GM23338 (cell line): ENCODE results near the gene NHLH1. TPM values are rescaled to one million over a fixed set of nuclear protein-coding genes. Genes with fewer than 3 reads are reported as not detected.
A peak's percentile ranks its signal among the peaks of the same experiment; 100 is the strongest.

ENCODE experiments used
- ATAC-seq: fragments of 200-7000 bp; cut with Tn5 transposase; 3 replicates; pipeline ENCODE4 v1.9.1; 2020
- DNase-seq: peaks from one replicate; pipeline ENCODE4 v3.0.0-alpha.2; 2015; ENCODE audit warnings: low spot score
- H2AFZ ChIP-seq: fragments of 200-600 bp; sonication (generic); 2 replicates; pipeline ENCODE4 v1.8.0; 2016; ENCODE audit warnings: antibody characterized with exemption, mild to moderate bottlenecking, moderate library complexity
- H3F3A ChIP-seq: fragments of 200-600 bp; sonication (generic); replicated peaks from 2 replicates; pipeline ENCODE4 v1.8.0; 2017; ENCODE audit warnings: antibody characterized with exemption, mixed run types, low read depth
- H3K27ac ChIP-seq: fragments of 200-600 bp; sonication (generic); 2 replicates; pipeline ENCODE4 v1.6.1; 2016; ENCODE audit warnings: low read depth
- H3K27me3 ChIP-seq: fragments of 200-600 bp; sonication (generic); 2 replicates; pipeline ENCODE4 v1.8.0; 2016; ENCODE audit warnings: mild to moderate bottlenecking, mixed run types, moderate library complexity; ENCODE audit not compliant: insufficient read depth
- H3K36me3 ChIP-seq: fragments of 200-600 bp; sonication (generic); 2 replicates; pipeline ENCODE4 v1.8.0; 2016; ENCODE audit warnings: mild to moderate bottlenecking; ENCODE audit not compliant: insufficient read depth
- H3K4me1 ChIP-seq: fragments of 200-600 bp; sonication (generic); 2 replicates; pipeline ENCODE4 v1.8.0; 2016; ENCODE audit warnings: mild to moderate bottlenecking, moderate library complexity; ENCODE audit not compliant: insufficient read depth
- H3K4me2 ChIP-seq: fragments of 200-600 bp; sonication (generic); 2 replicates; pipeline ENCODE4 v1.7.1; 2017; ENCODE audit warnings: mixed run types
- H3K4me3 ChIP-seq: fragments of 200-600 bp; sonication (generic); 2 replicates; pipeline ENCODE4 v1.6.1; 2016; ENCODE audit warnings: mixed run types
- H3K79me2 ChIP-seq: fragments of 200-600 bp; sonication (generic); replicated peaks from 2 replicates; pipeline ENCODE4 v1.8.0; 2017; ENCODE audit warnings: mild to moderate bottlenecking; ENCODE audit not compliant: insufficient read depth
- H3K9me2 ChIP-seq: fragments of 200-600 bp; sonication (generic); 2 replicates; pipeline ENCODE4 v1.8.0; 2017; ENCODE audit not compliant: insufficient read depth
- H4K20me1 ChIP-seq: fragments of 200-600 bp; sonication (generic); replicated peaks from 2 replicates; pipeline ENCODE4 v1.8.0; 2017; ENCODE audit warnings: mild to moderate bottlenecking; ENCODE audit not compliant: insufficient read depth
- H3K27ac Mint-ChIP-seq: 2 replicates; pipeline ENCODE4 v1.8.0; 2020; ENCODE audit warnings: inconsistent platforms, mild to moderate bottlenecking, moderate library complexity, mixed read lengths
- H3K27me3 Mint-ChIP-seq: 3 replicates; pipeline ENCODE4 v1.8.0; 2022; ENCODE audit warnings: low read depth, mild to moderate bottlenecking, moderate library complexity, mixed read lengths, inconsistent platforms; ENCODE audit not compliant: insufficient read depth, poor library complexity
- H3K36me3 Mint-ChIP-seq: 3 replicates; pipeline ENCODE4 v1.8.0; 2021; ENCODE audit warnings: low read depth, mild to moderate bottlenecking, inconsistent platforms, moderate library complexity, mixed read lengths
- H3K4me1 Mint-ChIP-seq: 3 replicates; pipeline ENCODE4 v1.8.0; 2020; ENCODE audit warnings: mild to moderate bottlenecking, inconsistent platforms, mixed read lengths
- H3K4me3 Mint-ChIP-seq: 3 replicates; pipeline ENCODE4 v1.8.0; 2021; ENCODE audit warnings: moderate library complexity, mild to moderate bottlenecking, inconsistent platforms, mixed read lengths
- H3K9me3 Mint-ChIP-seq: 3 replicates; pipeline ENCODE4 v1.8.0; 2020; ENCODE audit warnings: moderate library complexity, mild to moderate bottlenecking, inconsistent platforms, mixed read lengths
- CREB1 ChIP-seq: fragments of 250-450 bp; sonication (Bioruptor Pico); IDR thresholded peaks from 2 replicates; pipeline ENCODE4 v1.5.0; 2020; ENCODE audit warnings: low read depth, mild to moderate bottlenecking, moderate library complexity
- EZH2 ChIP-seq: fragments of 200-600 bp; sonication (generic); IDR thresholded peaks from one replicate; pipeline ENCODE4 v1.8.0; 2017; ENCODE audit warnings: antibody characterized with exemption, mild to moderate bottlenecking, low read depth; ENCODE audit not compliant: unreplicated experiment
- EZH2phosphoT487 ChIP-seq: fragments of 200-600 bp; sonication (generic); IDR thresholded peaks from one replicate; pipeline ENCODE4 v1.8.1; 2018; ENCODE audit warnings: antibody characterized with exemption; ENCODE audit not compliant: unreplicated experiment
- JUNB ChIP-seq: IDR thresholded peaks from one replicate; pipeline ENCODE4 v1.6.1; 2016; ENCODE audit warnings: antibody characterized with exemption; ENCODE audit not compliant: unreplicated experiment
- NANOG ChIP-seq: IDR thresholded peaks from 2 replicates; pipeline ENCODE4 v1.6.1; 2016; ENCODE audit warnings: antibody characterized with exemption, borderline replicate concordance
- POLR2AphosphoS5 ChIP-seq: IDR thresholded peaks from 2 replicates; pipeline ENCODE4 v1.6.1; 2016; ENCODE audit warnings: antibody characterized with exemption, low read depth
- STAT1 ChIP-seq: IDR thresholded peaks from one replicate; pipeline ENCODE4 v1.6.1; 2016; ENCODE audit warnings: antibody characterized with exemption; ENCODE audit not compliant: unreplicated experiment
- ZNF114 ChIP-seq: fragments of 250-450 bp; sonication (Bioruptor Pico); IDR thresholded peaks from 2 replicates; pipeline ENCODE4 v1.5.0; 2020; ENCODE audit warnings: mild to moderate bottlenecking, moderate library complexity
- ZNF331 ChIP-seq: fragments of 250-450 bp; sonication (Bioruptor Pico); IDR thresholded peaks from 2 replicates; pipeline ENCODE4 v1.5.0; 2020; ENCODE audit warnings: low read depth, mild to moderate bottlenecking, moderate library complexity
- polyA plus RNA-seq: library from polyadenylated mRNA; unstranded; fragments of >200 nt; fragmentation: Nextera tagmentation; extraction: Ambion mirVana; gene quantifications from 2 replicates; pipeline ENCODE4 v1.2.1, GENCODE V29; 2016
- total RNA-seq: library from RNA; depleted of rRNA; stranded (reverse); fragments of >200 nt; shearing (Covaris generic); gene quantifications from 2 replicates; pipeline ENCODE4 v1.2.3, GENCODE V29; 2014
- TF ChIP-seq, protein P1 (sequence below): IDR thresholded peaks from one replicate; pipeline ENCODE4 v1.6.1; 2018; ENCODE audit warnings: antibody characterized with exemption; ENCODE audit not compliant: unreplicated experiment
- TF ChIP-seq, protein P2 (sequence below): IDR thresholded peaks from 2 replicates; pipeline ENCODE4 v1.6.1; 2016; ENCODE audit warnings: antibody characterized with exemption

Gene NHLH1
- total and polyA plus RNA-seq, 2 experiments from 2014 or later = 0.69 to 0.89 TPM

DNA sequence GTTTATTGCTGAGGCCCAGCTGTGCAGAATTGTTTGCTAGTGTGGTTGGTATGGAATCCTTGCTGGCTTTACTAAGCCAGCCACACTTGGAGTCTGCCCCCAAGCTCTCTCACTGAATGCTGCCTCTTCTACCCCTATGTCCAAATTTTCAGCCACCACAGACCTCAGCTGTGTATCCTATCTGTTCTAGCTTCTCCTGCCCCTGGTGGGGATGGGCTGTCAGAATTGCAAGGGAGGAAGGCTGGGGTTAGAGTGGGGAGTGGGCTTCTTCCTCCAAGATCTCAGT lies 4.4 kb downstream of the NHLH1 start:
- no peak for DNase-seq
- H3K4me1 ChIP-seq = peaks cover 31% of the 10 kb centered on the region
- Mint-ChIP-seq H3K36me3 (no peaks in the 10 kb centered on the region; the same call in 2 of the 3 replicates), H3K4me1 (peaks cover 48% of the 10 kb centered on the region), H3K4me3 (no peak overlapping the region), H3K27ac (peak overlapping the region; percentile 37), H3K27me3 (peaks cover 10% of the 10 kb centered on the region), H3K9me3 (no peaks in the 10 kb centered on the region)
- TF ChIP-seq ZNF114 (no peak), JUNB (no peak), POLR2AphosphoS5 (no peak), STAT1 (no peak), CREB1 (CRISPR knock-in tag) (no peak), NANOG (no peak)
- TF ChIP-seq, protein P1, sequence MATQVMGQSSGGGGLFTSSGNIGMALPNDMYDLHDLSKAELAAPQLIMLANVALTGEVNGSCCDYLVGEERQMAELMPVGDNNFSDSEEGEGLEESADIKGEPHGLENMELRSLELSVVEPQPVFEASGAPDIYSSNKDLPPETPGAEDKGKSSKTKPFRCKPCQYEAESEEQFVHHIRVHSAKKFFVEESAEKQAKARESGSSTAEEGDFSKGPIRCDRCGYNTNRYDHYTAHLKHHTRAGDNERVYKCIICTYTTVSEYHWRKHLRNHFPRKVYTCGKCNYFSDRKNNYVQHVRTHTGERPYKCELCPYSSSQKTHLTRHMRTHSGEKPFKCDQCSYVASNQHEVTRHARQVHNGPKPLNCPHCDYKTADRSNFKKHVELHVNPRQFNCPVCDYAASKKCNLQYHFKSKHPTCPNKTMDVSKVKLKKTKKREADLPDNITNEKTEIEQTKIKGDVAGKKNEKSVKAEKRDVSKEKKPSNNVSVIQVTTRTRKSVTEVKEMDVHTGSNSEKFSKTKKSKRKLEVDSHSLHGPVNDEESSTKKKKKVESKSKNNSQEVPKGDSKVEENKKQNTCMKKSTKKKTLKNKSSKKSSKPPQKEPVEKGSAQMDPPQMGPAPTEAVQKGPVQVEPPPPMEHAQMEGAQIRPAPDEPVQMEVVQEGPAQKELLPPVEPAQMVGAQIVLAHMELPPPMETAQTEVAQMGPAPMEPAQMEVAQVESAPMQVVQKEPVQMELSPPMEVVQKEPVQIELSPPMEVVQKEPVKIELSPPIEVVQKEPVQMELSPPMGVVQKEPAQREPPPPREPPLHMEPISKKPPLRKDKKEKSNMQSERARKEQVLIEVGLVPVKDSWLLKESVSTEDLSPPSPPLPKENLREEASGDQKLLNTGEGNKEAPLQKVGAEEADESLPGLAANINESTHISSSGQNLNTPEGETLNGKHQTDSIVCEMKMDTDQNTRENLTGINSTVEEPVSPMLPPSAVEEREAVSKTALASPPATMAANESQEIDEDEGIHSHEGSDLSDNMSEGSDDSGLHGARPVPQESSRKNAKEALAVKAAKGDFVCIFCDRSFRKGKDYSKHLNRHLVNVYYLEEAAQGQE = no peak
- H4K20me1 ChIP-seq = no peaks in the 10 kb centered on the region; the same call in 1 of the 2 replicates
- no peaks in the 10 kb centered on the region for H3K27me3 ChIP-seq
- no peak overlapping the region for H3K27ac ChIP-seq
- no peaks in the 10 kb centered on the region for H3K79me2 ChIP-seq
- H3F3A ChIP-seq = 0 out of 2 replicates have a peak, but pooled peaks cover 5% of the 10 kb centered on the region
- no peak overlapping the region; the same call in 1 of the 2 replicates for H3K4me2 ChIP-seq
- H3K36me3 ChIP-seq = no peaks in the 10 kb centered on the region
- no peak for ATAC-seq
- H3K9me2 ChIP-seq = no peaks in the 10 kb centered on the region
- H2AFZ ChIP-seq = peak overlapping the region; percentile 69
- no peak overlapping the region for H3K4me3 ChIP-seq

GRCh38 chr1:160371756-160372155 lies 4.9 kb downstream of the NHLH1 start:
- Histone ChIP-seq H4K20me1 (no peaks in the 10 kb centered on the region; the same call in 1 of the 2 replicates), H3K27ac (no peak overlapping the region), H2AFZ (no peak overlapping the region), H3K9me2 (no peaks in the 10 kb centered on the region), H3K27me3 (no peaks in the 10 kb centered on the region), H3K36me3 (no peaks in the 10 kb centered on the region), H3K4me3 (no peak overlapping the region), H3K79me2 (no peaks in the 10 kb centered on the region), H3F3A (0 out of 2 replicates have a peak, but pooled peaks cover 5% of the 10 kb centered on the region), H3K4me2 (no peak overlapping the region), H3K4me1 (peaks cover 32% of the 10 kb centered on the region)
- ATAC-seq (no peak), DNase-seq (no peak)
- peak overlapping the region; percentile 37; the same call in 1 of the 2 replicates for H3K27ac Mint-ChIP-seq
- H3K4me3 Mint-ChIP-seq = no peak overlapping the region
- H3K36me3 Mint-ChIP-seq = no peaks in the 10 kb centered on the region; the same call in 2 of the 3 replicates
- H3K4me1 Mint-ChIP-seq = peaks cover 52% of the 10 kb centered on the region
- H3K9me3 Mint-ChIP-seq = no peaks in the 10 kb centered on the region
- peaks cover 13% of the 10 kb centered on the region for H3K27me3 Mint-ChIP-seq
- TF ChIP-seq CREB1 (CRISPR knock-in tag) (no peak), EZH2 (no peak), POLR2AphosphoS5 (no peak), EZH2phosphoT487 (no peak), JUNB (no peak), ZNF331 (CRISPR knock-in tag) (no peak), NANOG (no peak)
- TF ChIP-seq, protein P2, sequence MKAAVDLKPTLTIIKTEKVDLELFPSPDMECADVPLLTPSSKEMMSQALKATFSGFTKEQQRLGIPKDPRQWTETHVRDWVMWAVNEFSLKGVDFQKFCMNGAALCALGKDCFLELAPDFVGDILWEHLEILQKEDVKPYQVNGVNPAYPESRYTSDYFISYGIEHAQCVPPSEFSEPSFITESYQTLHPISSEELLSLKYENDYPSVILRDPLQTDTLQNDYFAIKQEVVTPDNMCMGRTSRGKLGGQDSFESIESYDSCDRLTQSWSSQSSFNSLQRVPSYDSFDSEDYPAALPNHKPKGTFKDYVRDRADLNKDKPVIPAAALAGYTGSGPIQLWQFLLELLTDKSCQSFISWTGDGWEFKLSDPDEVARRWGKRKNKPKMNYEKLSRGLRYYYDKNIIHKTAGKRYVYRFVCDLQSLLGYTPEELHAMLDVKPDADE = no peak
- TF ChIP-seq, protein P1 = no peak
